NCI-H510A treated with DMSO at 0.1 percent for 48 hours (cell line): ENCODE data around the gene ZNF207.
A peak's percentile ranks its signal among the peaks of the same experiment; 100 is the strongest.
"Not testable (repeated sequence)": the region's sequence is repeated elsewhere in the genome, so short reads cannot be mapped to it uniquely, and the experiment has no call there.

Experiments used
- DNase-seq: peaks from one replicate; lab custom pipeline; 2025; lab: John Stamatoyannopoulos, UW

ZNF207 gene

DNA sequence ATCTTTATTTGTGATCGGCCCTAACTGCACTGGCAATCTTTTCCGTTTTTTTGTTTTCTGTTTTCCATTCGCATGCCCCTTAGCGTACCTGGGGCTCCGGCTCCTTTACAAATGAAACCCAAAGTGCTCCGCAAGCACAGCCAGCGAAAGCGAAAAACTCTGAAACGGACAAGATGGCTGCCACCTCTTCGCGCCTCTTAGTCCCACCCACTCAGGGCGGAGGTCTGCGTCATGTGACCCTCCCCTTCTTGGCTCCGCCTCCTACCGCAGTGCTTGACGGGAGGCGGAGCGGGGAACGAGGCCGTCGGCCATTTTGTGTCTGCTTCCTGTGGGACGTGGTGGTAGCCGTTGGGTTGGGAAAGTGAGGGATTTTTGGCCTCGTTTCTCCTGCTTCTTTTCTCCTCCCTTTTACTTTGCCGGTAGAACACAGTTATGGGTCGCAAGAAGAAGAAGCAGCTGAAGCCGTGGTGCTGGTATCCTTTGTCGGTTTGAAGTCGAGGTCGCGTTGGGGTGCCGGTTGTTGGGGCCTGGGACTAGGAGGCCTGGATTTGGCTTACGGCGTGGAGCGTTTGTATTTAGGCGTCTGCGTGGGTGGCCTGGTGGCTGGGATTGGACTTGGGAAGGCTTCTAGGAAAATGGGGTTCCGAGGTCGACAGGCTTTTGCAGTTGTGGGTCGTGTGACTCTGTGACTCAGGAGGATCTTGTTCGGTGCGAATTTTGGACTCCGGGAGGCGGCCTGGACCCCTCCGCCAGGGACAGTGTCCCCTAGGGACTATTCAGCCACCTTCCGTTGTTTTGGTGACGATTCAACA is at the start of gene ZNF207:
ZNF207 (plus strand) TSS at position 304 of the 812 bp plus-strand sequence; CDS start at position 433, 129 bp downstream.
- DNase-seq = peak; percentile 95

DNA sequence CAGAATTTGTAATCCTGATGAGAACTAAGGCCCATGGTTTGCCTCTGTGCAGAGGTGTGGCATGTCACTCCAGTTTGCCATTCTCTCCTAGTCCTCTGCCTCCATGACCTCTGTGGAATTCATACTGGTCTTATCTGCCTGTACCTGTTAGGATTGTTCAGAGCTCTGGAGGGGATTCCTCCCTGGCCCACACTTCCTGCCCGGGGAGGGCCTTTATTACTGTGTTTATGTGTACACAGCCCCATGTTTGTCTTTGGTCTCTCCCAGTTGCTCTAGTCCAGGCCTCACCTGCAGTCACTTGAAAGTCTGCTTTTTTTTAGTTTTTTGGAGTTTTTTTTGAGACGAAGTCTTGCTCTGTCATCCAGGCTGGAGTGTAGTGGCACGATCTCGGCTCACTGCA is 47.9 kb upstream of the ZNF207 start:
- DNase-seq = peak; percentile 17

GRCh38 chr17:32302860-32303649 is 46.9 kb upstream of the ZNF207 start:
- no peak for DNase-seq

- no peak for DNase-seq
These were observed 46.1 kb upstream of the ZNF207 start for GRCh38 chr17:32303781-32304288.

- no peak for DNase-seq
These were observed 44.9 kb upstream of the ZNF207 start for GRCh38 chr17:32305049-32305448.

DNA sequence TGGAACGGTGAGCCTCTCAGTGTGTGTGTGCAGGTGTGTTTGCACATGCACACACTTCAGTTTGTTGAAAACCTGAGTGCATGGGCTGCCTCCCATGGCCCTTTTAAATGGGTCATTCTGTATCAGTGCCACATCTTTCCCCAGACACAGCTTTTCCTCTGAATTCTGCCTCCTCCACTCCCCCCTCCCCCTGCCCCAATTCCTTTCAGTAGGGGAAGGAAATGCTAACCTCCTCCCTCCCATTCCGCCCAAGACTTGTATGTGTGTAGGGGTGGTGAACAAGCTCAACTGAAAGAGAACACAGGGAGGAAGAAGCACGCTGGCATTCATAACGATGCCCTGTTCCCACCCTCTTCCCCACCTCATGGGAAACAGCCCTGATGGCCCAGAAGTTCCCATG is 42.3 kb upstream of the ZNF207 start:
- DNase-seq = peak; percentile 62

DNA sequence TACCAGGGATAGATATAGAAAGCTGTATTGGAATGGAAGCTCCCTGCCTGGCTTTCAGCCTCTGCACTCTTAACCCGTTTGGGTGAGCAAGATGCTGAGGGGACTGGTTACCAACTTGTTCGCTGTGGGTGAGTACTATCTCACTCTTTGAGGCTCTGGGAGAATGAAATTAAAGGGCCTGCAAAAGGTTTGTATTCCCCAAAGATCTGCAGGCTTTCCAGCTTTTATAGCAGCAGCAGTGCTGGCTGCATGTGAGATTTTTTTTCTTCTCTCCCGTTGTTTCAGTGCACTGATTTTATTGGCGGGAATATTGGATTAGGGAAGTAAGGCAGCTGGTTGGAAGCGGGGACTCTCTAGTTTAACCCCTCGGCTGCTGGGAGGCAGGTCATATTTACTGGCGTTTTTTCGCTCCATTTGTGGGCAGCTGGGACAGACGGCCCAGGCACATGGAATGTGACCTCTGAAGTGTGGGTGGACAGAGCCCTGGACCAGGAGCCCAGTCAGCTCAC is 38.9 kb upstream of the ZNF207 start:
- no peak for DNase-seq

DNA sequence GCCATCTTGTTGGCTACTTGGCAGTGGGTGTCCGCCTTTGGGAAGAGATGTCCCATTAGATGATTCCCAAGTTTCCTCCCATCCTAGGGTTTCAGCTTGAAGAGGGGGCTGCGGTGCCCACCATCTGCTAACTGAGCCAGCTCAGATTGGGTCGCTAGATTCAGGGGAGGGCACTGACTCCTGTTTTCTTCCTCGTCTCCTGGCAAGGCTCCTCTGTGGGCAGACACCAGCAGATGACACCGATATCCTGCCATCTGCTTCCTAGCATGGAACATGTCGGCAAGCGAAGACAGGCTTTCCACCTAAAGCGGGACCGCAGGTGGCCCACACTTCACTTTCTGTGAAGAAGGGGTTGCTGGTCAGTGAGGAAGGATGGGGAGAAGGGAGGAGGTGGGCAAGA is 35.3 kb upstream of the ZNF207 start:
- DNase-seq = no peak

- no peak for DNase-seq
These were observed 34.8 kb upstream of the ZNF207 start for GRCh38 chr17:32315171-32315570.

GRCh38 chr17:32316653-32317052 is 33.3 kb upstream of the ZNF207 start:
- not testable (repeated sequence) for DNase-seq

GRCh38 chr17:32317353-32317752 is 32.6 kb upstream of the ZNF207 start:
- DNase-seq = no peak

GRCh38 chr17:32318071-32318470 is 31.9 kb upstream of the ZNF207 start:
- DNase-seq = no peak

DNA sequence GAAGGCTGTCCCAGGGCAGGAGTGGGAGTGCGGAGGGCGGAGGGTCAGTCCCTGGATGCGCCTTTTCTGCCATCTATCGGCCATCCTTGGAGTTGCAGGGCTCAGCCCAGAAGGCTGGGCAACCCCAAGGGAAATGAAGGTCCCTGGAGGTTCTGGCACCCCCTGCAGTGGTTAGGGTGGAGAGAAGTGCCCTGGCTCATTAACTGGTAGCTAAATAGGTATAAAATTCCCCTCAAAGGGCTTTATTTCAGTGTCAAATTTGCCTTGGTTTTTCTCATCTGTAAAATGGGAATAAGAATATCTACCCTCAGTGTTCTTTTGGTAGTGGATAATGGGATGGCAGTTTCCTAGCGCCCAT is 30.4 kb upstream of the ZNF207 start:
- peak; percentile 72 for DNase-seq

DNA sequence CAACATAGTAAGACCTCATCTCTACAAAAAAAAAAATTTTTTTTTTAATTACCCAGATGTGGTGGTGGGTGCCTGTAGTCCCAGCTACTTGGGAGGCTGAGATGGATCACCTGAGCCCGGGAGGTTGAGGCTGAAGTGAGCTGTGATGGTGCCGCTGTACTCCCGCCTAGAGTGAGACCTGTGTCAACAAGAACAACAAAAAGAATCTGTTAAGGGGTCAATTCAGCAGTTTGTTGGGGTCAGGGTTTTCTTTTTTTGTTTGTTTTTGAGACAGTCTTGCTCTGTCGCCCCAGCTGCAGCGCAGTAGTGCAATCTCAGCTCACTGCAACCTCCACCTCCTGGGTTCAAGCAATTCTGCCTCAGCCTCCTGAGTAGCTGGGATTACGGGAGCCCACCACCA is 29.9 kb upstream of the ZNF207 start:
- not testable (repeated sequence) for DNase-seq

DNA sequence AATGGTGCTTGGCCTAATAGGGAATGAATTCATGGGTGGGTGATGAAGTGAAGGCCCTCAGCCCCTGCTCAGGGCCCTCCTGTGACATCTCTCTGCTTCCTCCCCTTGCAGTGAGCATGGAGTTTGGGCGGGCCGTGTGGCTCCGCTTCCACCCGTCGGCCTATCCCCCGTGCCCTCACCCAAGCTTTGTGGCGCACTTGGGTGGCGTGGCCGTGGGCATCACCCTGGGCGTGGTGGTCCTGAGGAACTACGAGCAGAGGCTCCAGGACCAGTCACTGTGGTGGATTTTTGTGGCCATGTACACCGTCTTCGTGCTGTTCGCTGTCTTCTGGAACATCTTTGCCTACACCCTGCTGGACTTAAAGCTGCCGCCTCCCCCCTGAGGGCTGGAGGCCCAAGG is 29.1 kb upstream of the ZNF207 start:
- DNase-seq = no peak

DNA sequence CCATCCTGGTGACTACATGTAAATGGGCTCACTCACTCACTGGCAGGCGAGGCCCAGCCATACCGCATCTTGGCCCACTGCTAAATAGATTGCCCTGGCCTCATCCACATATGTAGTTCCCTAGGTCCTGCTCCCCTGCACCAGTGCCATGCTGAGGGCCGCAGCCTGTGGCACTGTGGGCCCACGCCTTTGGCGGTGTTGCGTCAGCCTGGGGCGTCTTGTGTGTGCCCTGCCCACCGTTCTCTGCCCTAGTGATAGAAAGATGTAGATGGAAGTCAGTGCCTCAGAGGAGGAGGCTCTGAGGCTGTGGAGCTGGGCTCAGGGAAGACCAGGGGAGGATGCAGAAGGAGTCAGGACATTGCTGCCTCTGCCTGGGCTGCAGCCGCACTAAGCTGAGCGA is 26.9 kb upstream of the ZNF207 start:
- no peak for DNase-seq

DNA sequence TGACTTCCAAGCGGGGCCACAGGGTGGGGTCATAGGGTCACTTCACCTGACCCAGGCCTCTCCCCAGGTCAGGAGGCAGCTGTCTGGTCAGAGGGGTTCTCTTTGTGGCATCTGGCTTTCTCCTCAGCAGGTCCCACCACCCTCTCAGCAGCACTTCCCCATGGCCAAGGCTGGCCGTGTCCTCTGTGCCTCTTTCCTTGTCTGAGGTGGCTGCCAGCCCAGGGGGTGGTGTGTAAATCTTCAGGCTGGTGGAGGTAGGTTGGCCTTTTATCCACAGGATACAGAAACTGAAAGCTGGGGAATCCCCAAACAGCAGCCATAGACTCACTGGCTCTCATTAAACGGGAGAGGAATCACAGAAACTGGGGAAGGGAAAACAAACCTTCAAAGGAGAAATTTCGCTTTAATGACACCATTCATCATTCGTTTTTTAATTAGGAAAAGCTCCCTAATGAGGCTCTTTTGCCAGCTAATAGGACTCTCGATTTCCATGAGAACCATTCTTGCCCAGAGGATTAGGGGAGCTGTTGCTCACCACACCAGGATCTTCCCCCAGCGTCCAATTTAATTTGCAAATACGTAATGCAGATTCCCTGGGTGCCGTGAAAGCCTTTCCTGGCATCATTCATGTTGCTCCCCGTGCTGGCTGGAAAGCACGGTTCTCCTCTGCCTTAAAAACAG is 26.0 kb upstream of the ZNF207 start:
- DNase-seq = no peak

- no peak for DNase-seq
These were observed 22.0 kb upstream of the ZNF207 start for GRCh38 chr17:32327911-32328310.

DNA sequence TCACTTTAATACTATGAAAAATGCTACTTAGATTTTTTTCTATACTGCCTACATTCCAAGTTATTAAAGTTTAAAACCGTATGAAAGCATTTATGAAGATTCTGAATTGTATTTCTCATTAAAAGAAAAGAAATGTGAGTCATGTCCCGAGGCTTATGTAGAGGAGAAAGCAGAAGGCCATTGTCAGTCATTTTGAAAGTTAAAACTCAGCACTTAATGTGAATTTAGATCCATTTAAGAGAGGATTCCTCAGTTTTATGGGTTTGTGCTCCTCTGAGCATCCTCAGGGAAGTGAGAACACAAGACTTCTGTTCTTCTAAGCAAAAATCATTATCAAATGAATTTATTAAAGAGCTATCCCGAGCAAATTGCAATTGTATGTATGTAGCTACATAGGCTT is 19.8 kb upstream of the ZNF207 start:
- no peak for DNase-seq

DNA sequence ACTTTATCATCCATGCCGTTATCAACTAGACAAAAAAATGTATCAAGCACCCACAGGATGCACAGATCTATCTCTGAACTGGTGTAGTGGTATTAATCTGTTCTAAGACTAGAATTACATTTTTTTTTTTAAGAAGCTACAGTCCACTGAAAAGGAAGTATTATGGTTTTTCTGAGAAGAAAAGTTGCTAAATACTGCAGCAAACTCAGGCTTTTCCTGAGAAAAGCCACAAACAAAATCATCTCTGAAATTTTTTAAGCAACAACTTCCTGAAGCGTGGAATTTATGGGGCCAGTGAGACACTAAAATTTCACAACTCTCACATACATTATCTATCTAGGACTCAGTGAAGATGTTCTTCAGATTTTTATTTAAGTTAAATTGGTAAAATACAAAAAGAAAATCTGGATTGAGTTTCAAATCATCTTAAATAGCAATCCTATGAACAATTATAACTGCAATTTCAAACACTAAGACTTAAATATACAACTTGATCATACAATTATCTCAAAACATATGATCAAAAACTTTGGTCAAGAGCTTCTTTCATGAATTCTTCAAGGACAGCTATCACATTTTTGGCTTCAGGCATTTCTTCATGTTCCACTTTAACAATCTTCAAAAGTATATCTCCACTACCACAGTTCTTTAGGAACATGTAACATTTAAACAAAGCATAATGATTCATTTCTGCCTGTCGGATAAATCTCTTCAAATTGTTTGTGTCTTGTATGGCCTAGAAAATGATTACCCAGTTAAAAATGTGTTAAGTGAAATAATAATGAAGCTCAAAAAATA is 18.5 kb upstream of the ZNF207 start:
- no peak for DNase-seq

GRCh38 chr17:32333187-32333586 is 16.8 kb upstream of the ZNF207 start:
- DNase-seq = no peak

DNA sequence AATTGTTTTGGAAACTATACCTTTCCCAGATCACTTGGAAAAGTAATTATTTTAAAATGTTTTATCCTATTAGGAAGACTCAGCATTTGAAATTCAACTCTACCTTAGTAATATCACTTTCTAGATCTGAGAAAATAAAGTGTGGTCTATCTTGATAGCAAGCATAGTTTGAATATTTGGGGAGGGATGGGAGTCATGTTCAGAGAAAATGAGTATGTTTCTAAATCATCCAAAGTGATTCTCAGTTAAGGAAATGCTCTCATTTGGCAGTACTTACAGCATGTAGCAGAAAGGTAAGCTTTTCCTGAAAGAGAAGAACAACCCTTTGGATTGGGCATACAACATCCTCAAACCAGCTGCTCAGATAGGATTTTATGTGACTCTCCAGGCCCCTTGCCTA is 14.9 kb upstream of the ZNF207 start:
- DNase-seq = no peak
